DND-41 (cell line): ENCODE measurements around the gene TSHZ1.

ENCODE experiments used
- ATAC-seq: fragments of 200-7000 bp; cut with Tn5 transposase; 3 replicates; pipeline ENCODE4 v1.9.1; 2021; ENCODE audit warnings: low read depth; ENCODE audit not compliant: insufficient read depth
- DNase-seq: peaks from one replicate; pipeline ENCODE4 v3.0.0-alpha.2; 2020
- H2AFZ ChIP-seq: 2 replicates; pipeline ENCODE4 v1.6.0; 2012; ENCODE audit warnings: low read depth, low read length
- H3K27ac ChIP-seq: 2 replicates; pipeline ENCODE4 v1.5.1; 2012; ENCODE audit warnings: low read length, inconsistent platforms
- H3K27me3 ChIP-seq: fragments of 200-600 bp; sonication (generic); 2 replicates; pipeline ENCODE4 v1.6.0; 2012; ENCODE audit warnings: low read length, mild to moderate bottlenecking, inconsistent platforms; ENCODE audit not compliant: insufficient read depth, poor library complexity
- H3K36me3 ChIP-seq: 2 replicates; pipeline ENCODE4 v1.5.1; 2012; ENCODE audit warnings: low read length, inconsistent platforms; ENCODE audit not compliant: insufficient read depth
- H3K4me1 ChIP-seq: 2 replicates; pipeline ENCODE4 v1.5.1; 2012; ENCODE audit warnings: mild to moderate bottlenecking, low read length; ENCODE audit not compliant: insufficient read depth
- H3K4me2 ChIP-seq: 2 replicates; pipeline ENCODE4 v1.6.0; 2012; ENCODE audit warnings: mild to moderate bottlenecking, moderate library complexity, low read length, inconsistent platforms; ENCODE audit not compliant: insufficient read depth
- H3K4me3 ChIP-seq, 2 experiments: fragments of 200-600 bp in 1 of 2; shearing (Covaris generic) in 1 of 2; 2 replicates each; pipeline ENCODE4 v1.5.1; 2012 to 2016; ENCODE audit warnings: inconsistent platforms in 2 of 2, low read length in 2 of 2, mild to moderate bottlenecking in 2 of 2, low read depth in 1 of 2, moderate library complexity in 1 of 2
- H3K79me2 ChIP-seq: 2 replicates; pipeline ENCODE4 v1.6.0; 2012; ENCODE audit warnings: low read length, inconsistent platforms; ENCODE audit not compliant: insufficient read depth
- H3K9ac ChIP-seq: 2 replicates; pipeline ENCODE4 v1.6.0; 2012; ENCODE audit warnings: low read depth, mild to moderate bottlenecking, inconsistent platforms, low read length, moderate library complexity
- H3K9me3 ChIP-seq: 2 replicates; pipeline ENCODE4 v1.5.1; 2012; ENCODE audit warnings: low read length, moderate library complexity, mild to moderate bottlenecking, inconsistent platforms; ENCODE audit not compliant: insufficient read depth, severe bottlenecking
- H4K20me1 ChIP-seq: 2 replicates; pipeline ENCODE4 v1.6.0; 2012; ENCODE audit warnings: low read length; ENCODE audit not compliant: insufficient read depth
- CTCF ChIP-seq: IDR thresholded peaks from 2 replicates; pipeline ENCODE4 v1.5.1; 2012; ENCODE audit warnings: borderline replicate concordance, low read length, moderate library complexity, mild to moderate bottlenecking; ENCODE audit not compliant: poor library complexity, severe bottlenecking; ENCODE audit errors: extremely low read depth
- EZH2 ChIP-seq: IDR thresholded peaks from 3 replicates; pipeline ENCODE4 v1.6.1; 2012; ENCODE audit warnings: borderline replicate concordance, low read depth, mild to moderate bottlenecking, moderate library complexity, low read length, inconsistent platforms; ENCODE audit not compliant: severe bottlenecking

The TSHZ1 gene

GRCh38 chr18:75249672-75250470 is 39.3 kb downstream of the TSHZ1 start:
- no peak overlapping the region for H3K4me2 ChIP-seq
- DNase-seq (peak; percentile 63), ATAC-seq (no peak)
- H3K27ac ChIP-seq, result peak overlapping the region; percentile 93
- H3K9me3 ChIP-seq, result no peaks in the 10 kb centered on the region
- no peak overlapping the region for H3K9ac ChIP-seq
- no peaks in the 10 kb centered on the region for H3K27me3 ChIP-seq
- H3K36me3 ChIP-seq, result no peaks in the 10 kb centered on the region
- no peak for TF ChIP-seq CTCF
- H3K4me1 ChIP-seq, result peaks cover 51% of the 10 kb centered on the region
- H4K20me1 ChIP-seq, result peaks cover 16% of the 10 kb centered on the region; the same call in 1 of the 2 replicates
- no peak overlapping the region for H2AFZ ChIP-seq
- no peak overlapping the region for H3K4me3 ChIP-seq
- peaks cover 96% of the 10 kb centered on the region for H3K79me2 ChIP-seq

GRCh38 chr18:75250471-75250821 is 39.8 kb downstream of the TSHZ1 start:
- Histone ChIP-seq H3K9ac (no peak overlapping the region), H2AFZ (no peak overlapping the region), H3K27me3 (no peaks in the 10 kb centered on the region), H3K4me3 (no peak overlapping the region), H4K20me1 (peaks cover 16% of the 10 kb centered on the region; the same call in 1 of the 2 replicates), H3K9me3 (no peaks in the 10 kb centered on the region), H3K36me3 (no peaks in the 10 kb centered on the region), H3K4me2 (no peak overlapping the region), H3K27ac (peak overlapping the region; percentile 93; the same call in 1 of the 2 replicates), H3K4me1 (peaks cover 48% of the 10 kb centered on the region), H3K79me2 (peaks cover 96% of the 10 kb centered on the region)
- TF ChIP-seq CTCF (no peak), EZH2 (no peak)
- no peak for ATAC-seq
- DNase-seq, result no peak

- peaks cover 18% of the 10 kb centered on the region; the same call in 1 of the 2 replicates for H4K20me1 ChIP-seq
- no peak overlapping the region for H3K4me3 ChIP-seq
- no peak overlapping the region for H2AFZ ChIP-seq
- H3K79me2 ChIP-seq, result peaks cover 95% of the 10 kb centered on the region
- H3K36me3 ChIP-seq, result no peaks in the 10 kb centered on the region
- TF ChIP-seq EZH2 (no peak), CTCF (no peak)
- ATAC-seq (no peak), DNase-seq (no peak)
- H3K27me3 ChIP-seq, result no peaks in the 10 kb centered on the region
- no peak overlapping the region for H3K9ac ChIP-seq
- H3K9me3 ChIP-seq, result no peaks in the 10 kb centered on the region
- no peak overlapping the region for H3K27ac ChIP-seq
- H3K4me2 ChIP-seq, result no peak overlapping the region
- peaks cover 38% of the 10 kb centered on the region for H3K4me1 ChIP-seq
Observed at GRCh38 chr18:75251466-75251865, 40.9 kb downstream of the TSHZ1 start.
